Activated CD4-positive, alpha-beta T cell treated with anti-CD3 and anti-CD28 coated beads for 1 hour (primary cell): ENCODE measurements around the gene P2RX7.

ENCODE experiments used
- DNase-seq: peaks from one replicate; pipeline ENCODE4 v3.0.0-alpha.2; 2020

P2RX7 gene

GRCh38 chr12:121132601-121133481, at the start of gene P2RX7:
P2RX7 (plus strand) TSS chr12:121132876; CDS start chr12:121132971, 95 bp downstream.
- peak; percentile 19 for DNase-seq

- DNase-seq, result no peak
Measured at GRCh38 chr12:121084229-121084628, 48.4 kb upstream of the P2RX7 start.

- DNase-seq, result no peak
Measured at GRCh38 chr12:121085069-121085468, 47.6 kb upstream of the P2RX7 start.

- no peak for DNase-seq
Measured at GRCh38 chr12:121085506-121086353, 46.9 kb upstream of the P2RX7 start.

- no peak for DNase-seq
Measured at GRCh38 chr12:121086781-121087295, 45.8 kb upstream of the P2RX7 start.

- no peak for DNase-seq
Measured at GRCh38 chr12:121087467-121088194, 45.0 kb upstream of the P2RX7 start.

- DNase-seq, result no peak
Measured at GRCh38 chr12:121088195-121088585, 44.5 kb upstream of the P2RX7 start.

DNA sequence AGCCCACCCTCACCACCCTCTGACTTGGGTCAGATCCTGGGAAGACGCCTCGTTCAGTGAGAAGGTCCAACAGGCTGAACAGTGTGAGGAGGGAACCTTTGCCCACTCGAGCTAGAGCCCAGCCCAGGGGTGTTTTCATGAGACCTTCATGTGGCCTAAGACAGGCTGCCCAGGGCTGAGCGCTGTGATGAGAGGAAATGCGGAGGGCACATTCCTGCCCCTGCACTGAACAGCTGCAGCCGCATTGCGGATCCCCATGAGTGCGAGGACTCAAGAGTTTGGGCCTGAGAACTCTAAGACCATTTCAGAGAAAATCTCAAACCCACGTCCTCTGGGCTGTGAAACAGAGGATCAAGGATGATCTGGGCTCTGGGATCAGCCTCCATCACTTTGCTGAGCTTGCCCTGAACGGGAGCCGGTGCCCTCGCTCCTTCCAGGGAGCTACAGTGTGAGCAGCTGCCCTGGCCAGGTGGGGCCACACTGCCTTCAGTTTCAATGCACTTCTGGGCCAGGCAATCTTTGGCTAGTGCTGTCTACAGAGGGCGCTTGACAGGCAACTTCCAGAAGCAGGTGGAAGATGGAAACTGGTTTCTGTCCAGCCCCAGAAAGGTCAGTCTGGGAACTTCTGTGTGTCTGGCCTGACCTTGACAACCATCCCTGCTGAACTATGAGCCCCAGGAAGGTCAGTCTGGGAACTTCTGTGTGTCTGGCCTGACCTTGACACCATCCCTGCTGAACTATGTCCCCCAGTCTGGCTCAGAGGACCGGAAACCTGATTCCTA, 43.5 kb upstream of the P2RX7 start:
- DNase-seq, result no peak

DNA sequence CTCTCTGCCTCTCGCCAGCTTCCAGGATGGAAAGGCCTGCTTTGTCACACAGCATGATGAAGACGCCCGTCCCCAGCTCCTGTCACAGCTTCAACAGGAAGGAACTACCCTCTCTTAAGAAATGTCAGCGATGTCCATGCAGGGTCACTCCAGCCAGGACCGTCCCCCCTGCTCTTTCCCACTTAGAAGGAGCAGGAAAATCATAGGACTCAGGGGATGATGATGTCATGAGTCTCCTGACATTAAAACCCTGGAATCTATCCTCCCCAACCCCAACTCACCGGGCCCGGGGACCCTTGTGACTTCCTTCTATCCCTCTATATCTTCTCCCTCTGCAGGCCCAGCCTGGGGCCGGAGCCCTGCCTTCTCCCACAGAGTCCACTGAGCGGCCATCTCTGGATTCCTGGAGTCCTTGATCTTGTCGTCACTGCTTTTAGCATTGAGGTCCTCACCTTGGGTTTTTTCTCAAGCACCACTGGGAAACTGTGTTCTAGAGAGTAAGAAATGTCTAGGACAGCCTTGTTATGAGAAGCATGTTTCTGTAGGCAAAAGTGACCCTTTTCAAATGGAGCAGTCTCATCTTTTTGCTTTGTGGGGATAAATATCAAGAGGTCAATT, 42.8 kb upstream of the P2RX7 start:
- DNase-seq, result no peak

GRCh38 chr12:121090586-121091514, 41.8 kb upstream of the P2RX7 start:
- no peak for DNase-seq

- no peak for DNase-seq
Measured at GRCh38 chr12:121092034-121092433, 40.6 kb upstream of the P2RX7 start.

DNA sequence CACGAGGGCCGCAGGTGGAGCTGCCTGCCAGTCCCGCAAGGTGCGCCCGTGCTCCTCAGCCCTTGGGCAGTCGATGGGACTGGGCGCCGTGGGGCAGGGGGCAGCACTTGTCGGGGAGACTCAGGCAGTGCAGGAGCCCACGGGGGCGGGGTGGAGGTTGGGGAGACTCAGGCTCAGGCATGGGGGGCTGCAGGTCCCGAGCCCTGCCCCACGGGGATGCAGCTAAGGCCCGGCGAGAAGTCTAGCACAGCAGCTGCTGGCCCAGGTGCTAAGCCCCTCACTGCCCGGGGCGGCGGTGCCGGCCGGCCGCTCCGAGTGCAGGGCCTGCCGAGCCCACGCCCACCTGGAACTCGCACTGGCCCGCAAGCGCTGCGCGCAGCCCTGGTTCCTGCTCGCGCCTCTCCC, 39.2 kb upstream of the P2RX7 start:
- DNase-seq, result no peak

GRCh38 chr12:121095544-121096198, 37.0 kb upstream of the P2RX7 start:
- DNase-seq, result peak; percentile 72

DNA sequence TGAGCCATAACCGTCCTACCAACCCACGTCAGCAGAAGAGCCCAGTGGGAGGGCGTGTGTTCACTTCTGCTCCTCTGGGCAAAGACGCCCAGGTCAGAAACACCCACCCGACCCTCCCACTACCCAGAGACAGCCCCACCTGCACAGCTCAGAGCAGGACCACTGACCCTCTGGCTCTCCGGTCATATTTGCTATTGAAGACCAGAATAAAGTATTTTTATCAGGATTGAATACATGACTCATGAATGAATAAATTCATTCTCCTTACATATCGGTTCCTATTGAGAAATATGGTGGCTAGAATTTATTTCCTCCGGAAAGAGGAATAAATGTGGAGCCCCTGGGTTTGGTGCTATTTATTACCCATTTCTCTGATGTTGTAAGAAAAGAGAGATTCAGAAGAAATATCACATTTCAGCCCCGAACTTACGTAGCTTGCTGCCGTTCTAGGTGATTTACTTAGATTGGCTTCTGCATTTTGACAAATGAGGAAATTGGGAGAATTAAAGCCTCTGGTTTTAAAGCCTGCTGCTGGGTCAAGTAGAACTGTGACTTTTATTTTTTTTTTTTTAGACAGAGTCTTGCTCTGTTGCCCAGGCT, 36.4 kb upstream of the P2RX7 start:
- no peak for DNase-seq

DNA sequence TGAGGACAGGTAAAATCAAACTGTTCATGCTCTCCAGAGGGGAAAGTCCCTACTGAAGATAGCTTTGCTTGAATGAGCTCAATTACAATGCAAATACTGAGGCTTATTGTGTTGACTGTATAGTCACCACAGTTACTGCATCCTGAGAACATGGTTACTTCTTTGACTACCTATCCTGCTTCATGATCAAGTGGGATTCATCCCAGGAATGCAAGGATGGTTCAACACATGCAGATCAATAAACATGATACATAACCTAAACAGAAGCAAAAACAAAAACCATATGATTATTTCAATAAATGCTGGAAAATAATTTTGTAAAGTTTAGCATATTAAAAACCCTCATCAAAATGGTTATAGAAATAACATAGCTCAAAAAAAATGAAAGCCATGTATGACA, 32.9 kb upstream of the P2RX7 start:
- DNase-seq, result no peak

GRCh38 chr12:121102307-121102706, 30.4 kb upstream of the P2RX7 start:
- DNase-seq, result no peak

DNA sequence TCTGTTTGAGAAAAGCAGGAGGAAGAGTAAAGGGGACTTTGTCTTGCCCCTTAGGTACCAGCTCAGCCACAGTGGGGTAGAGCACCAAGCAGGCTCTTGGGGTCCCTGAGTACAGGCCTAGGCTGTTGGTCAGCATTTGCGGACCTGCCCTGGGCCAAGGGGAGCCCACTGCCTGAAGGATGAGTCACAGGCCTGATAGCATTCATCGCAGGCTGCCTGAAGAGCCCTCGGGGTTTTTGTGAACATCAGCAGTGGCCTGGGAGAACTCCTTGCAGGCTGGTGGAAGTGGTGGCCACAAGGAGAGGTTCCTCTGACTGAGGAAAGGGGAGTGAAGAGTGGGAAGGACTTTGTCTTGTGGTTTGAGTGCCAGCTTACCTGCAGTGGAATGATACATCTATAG, 25.0 kb upstream of the P2RX7 start:
- DNase-seq, result no peak

GRCh38 chr12:121108492-121108891, 24.2 kb upstream of the P2RX7 start:
- no peak for DNase-seq

DNA sequence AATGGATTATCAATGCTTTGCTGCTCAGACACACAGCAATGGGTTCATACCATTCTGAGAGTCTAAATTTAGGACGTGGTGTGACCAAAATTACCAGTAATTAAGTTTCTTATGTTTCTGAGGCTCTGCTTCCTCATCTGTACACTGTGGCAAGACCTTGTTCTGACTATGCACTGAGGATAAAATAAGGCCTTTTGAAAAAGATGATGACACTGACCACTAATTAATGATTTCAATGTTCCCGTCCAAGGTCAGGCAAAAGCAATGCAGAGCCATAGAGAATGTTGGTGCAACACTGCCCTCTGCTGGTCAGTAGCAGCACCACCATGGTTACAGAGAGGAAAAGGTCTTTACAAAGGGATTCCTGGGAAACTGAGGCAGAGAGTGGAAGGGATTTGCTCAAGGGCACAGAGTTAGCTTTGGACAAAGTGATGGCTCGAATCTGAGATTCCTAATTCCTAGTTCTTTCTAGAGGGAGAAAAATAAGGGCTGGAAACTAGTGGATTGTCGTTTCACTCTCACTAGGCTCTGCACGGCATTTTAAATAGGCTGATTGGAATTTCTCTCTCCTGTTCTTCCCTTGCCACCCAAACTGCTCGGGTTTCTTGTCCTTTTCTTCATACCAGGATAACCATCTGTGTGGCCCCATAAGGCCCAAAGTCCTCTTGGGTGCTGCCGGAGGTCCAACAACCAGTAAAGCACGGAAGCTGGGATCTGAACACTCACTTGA, 22.3 kb upstream of the P2RX7 start:
- peak; percentile 48 for DNase-seq
